GM13977 (cell line): ENCODE data around the gene TBC1D22A.

Experiments
- DNase-seq: peaks from one replicate; pipeline ENCODE4 v3.0.0; 2012; ENCODE audit warnings: low spot score
- in situ Hi-C: fragments of 300-500 bp; cut with MboI; formaldehyde crosslinking; loops from one replicate; pipeline ENCODE4 v1.12.0; 2022; ENCODE audit warnings: low sequenced_read_pairs, low pct_unique_long_range_greater_than_20kb, mixed read lengths, inconsistent platforms; ENCODE audit not compliant: unreplicated experiment
- TF ChIP-seq, protein P1 (sequence below): IDR thresholded peaks from 2 replicates; pipeline ENCODE4 v1.5.1; 2012; ENCODE audit warnings: mild to moderate bottlenecking, control low read depth; ENCODE audit not compliant: insufficient read depth; ENCODE audit errors: extremely low read depth, missing control alignments

The TBC1D22A gene

DNA sequence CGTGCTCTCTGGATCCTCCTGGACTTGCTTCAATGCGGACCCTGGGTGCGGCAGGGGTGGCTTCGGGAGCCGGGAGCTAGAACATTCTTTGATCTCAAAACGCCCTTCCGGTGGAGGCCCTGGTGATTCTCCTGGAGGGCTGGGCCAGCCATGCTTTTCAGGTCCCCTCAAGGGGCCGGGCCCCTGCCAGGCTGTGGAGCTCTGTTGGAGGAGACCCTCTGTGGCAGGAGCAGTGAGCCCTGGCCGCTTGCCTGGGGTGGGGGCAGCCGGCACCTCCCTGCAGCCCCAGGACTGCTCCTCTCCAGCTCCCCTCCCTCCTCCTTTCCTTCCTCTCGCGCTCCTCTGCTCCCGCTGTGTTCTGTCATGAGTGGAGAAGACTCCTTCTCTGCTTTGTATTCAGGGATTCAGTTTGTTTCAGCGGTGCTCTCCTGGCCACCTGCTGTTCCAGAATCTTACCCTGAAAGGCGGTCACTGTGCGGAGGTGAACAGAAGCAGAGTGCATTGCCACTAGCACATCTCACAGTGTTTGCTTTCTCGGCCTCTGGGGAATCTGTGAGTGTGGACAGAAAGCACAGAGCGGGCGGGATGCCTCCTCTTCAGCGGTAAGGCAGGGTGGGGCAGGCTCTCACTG is 289.1 kb downstream of the TBC1D22A start:
- TF ChIP-seq, protein P1, sequence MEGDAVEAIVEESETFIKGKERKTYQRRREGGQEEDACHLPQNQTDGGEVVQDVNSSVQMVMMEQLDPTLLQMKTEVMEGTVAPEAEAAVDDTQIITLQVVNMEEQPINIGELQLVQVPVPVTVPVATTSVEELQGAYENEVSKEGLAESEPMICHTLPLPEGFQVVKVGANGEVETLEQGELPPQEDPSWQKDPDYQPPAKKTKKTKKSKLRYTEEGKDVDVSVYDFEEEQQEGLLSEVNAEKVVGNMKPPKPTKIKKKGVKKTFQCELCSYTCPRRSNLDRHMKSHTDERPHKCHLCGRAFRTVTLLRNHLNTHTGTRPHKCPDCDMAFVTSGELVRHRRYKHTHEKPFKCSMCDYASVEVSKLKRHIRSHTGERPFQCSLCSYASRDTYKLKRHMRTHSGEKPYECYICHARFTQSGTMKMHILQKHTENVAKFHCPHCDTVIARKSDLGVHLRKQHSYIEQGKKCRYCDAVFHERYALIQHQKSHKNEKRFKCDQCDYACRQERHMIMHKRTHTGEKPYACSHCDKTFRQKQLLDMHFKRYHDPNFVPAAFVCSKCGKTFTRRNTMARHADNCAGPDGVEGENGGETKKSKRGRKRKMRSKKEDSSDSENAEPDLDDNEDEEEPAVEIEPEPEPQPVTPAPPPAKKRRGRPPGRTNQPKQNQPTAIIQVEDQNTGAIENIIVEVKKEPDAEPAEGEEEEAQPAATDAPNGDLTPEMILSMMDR: no peak
- DNase-seq: no peak
- in situ Hi-C loops: no loop called here

DNA sequence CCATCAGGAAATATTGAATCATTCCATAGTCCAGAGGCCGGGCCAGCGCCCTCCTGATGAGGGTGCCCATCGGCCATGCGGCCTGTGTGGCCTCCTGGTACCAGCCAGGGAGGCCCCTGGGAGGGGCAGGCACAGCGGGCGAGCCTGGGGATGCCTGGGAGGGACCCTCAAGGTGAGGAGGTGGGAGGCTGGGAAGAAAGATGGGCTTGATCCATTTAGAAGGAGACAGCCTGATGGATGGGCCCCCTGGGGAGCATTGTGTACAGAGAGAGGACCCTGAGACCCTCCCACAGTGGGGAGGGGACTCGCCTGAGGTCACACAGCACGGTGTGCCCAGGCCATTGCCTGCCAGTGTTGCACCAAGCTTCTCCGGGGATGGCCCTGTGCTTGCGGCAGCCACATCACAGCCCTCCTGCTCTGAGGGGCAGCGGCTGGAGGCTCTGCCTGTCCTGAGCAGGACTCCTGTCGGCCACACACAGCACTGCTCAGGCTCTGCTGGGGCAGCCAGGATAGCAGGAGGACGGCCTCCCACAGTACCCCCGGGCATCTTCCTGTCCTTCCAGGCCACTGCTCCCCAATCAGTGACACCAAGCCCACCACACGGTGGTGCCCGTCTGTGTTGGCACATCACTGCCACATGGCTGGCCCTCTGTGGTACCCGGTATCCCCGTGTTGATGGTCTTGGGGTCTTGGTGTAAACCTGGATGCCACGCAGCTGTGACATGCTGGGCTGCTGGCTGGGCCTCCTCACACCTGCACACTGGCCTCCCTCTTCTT is 290.0 kb downstream of the TBC1D22A start:
- no peak for DNase-seq
- in situ Hi-C loops: no loop called here
- TF ChIP-seq, protein P1: no peak

DNA sequence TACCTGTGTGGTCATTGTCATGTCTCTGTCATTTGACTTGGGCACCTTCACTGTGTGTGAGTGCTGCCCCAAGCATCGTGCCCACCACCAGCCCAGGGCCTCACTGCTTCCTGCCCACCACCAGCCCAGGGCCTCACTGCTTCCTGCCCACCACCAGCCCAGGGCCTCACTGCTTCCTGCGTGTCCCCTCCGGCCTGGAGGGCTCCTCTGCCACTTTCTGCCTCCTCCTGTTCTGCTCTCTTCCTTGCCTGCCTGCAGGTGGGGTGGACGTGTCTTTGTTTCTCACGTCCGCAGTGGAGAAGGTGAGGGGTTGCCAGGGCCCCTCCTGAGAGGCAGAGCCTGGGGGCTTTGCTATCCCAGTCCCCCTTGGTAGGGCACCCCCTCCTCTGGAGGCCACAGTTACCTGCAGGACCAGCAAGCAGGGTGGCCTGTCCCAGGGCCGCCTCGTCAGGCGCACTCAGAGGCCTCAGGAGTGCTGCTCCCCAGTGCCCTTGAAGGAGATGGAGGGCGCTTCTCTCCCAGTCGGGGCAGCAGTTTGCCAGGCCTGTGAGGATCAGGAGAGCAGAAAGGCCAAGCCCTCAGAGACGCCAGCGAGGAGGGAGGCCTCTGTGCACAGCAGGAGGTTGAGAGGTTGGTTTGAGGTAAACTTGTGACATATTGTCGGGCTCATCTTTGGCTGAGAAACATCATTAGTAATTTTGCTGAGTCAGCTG is 290.7 kb downstream of the TBC1D22A start:
- TF ChIP-seq, protein P1: no peak
- DNase-seq: no peak
- in situ Hi-C loops: no loop called here

DNA sequence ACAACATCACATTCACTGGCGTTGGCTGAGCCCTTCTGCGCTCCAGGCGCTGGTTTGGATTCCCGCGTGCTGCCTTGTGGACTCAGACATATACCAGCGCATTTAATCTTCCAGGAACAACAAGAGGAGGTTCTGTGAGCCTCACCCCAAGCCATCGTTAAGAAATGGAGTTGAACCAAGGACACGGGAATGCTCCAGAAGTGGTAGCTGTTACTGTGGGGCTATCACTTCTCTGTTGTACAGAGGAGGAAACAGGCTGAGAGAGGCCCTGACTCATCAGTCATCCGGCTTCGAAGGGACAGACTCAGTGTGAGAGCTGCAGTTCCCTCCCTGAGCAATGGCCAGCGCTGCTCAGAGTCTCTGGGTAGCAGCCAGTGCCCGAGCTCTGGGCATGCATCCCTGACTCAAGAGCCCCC is 291.3 kb downstream of the TBC1D22A start:
- in situ Hi-C loops: no loop called here
- TF ChIP-seq, protein P1: no peak
- DNase-seq: no peak

DNA sequence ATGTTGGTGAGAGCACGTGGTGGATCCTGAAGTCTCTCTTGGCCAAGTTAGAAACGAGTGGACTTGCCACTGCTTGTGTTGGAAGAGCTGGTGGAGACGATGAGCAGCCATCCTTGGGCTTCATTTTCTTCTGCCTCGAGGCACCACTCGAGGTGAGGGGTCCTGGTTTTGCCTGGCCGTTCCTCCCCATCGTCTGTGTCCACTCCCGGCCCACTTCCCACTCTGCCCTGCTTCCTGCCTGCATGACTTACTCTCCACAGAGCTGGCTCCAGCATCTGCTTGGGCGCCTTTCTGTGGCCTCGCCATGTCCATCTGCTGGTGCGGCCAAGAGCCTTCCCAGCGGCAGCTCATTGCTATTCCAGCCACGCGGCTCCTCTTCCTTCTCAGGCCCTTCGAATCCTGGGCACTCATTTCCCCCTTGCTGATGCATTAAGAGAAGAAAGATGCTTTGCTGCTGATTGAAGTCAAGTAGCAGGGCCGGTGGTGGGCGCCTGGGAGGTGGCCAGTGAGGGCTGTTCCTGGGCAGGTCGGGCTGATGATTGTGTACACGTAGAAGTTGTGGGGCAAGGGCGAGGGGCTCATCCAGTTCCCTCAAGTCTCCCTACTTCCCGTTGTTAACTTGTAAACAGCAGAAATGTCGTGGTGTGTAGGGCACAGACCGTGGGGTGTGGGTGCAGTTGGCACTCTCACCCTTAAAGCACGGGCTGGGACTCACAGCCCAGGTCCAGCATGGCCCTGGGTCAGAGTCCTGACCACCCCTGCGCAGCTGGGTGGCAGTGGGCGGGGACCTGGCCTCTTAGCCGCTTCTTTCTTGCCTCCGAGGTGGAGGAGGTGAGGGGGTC is 292.0 kb downstream of the TBC1D22A start:
- TF ChIP-seq, protein P1: no peak
- in situ Hi-C loops: no loop called here
- no peak for DNase-seq

DNA sequence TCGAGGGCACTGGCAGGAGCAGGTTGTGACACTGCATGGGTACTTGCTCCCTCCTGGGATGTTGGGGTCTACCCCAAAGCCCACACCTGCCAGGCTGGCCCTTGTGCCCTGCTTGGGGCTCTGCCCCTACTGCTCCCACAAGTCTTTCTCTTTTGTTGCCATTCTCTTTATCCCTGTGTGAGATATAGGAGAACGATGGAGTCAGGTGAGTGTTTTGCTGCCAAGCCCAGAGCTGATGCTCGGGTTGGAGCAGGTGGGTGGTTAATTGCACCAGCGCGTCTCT is 292.6 kb downstream of the TBC1D22A start:
- no peak for DNase-seq
- in situ Hi-C loops: no loop called here
- TF ChIP-seq, protein P1: no peak
